Breast epithelium (tissue), 3 donors: ENCODE results near the gene KRTAP5-7.

Source experiments
- POLR2A ChIP-seq: fragments of 450-650 bp; IDR thresholded peaks from one replicate; pipeline ENCODE4 v1.6.1; 2016; ENCODE audit warnings: antibody characterized with exemption, mild to moderate bottlenecking, moderate library complexity
- POLR2AphosphoS5 ChIP-seq, 3 donors: sonication (generic); formaldehyde crosslinking; IDR thresholded peaks; one replicate each; pipeline ENCODE4 v1.6.1; 2017; ENCODE audit warnings: antibody characterized with exemption in 3 of 3
- TF ChIP-seq, protein P1 (sequence below), 3 donors: fragments of 450-650 bp; IDR thresholded peaks; one replicate each; pipeline ENCODE4 v1.5.1; 2016 to 2017; ENCODE audit warnings: antibody characterized with exemption in 3 of 3, mild to moderate bottlenecking in 3 of 3, moderate library complexity in 3 of 3

DNA sequence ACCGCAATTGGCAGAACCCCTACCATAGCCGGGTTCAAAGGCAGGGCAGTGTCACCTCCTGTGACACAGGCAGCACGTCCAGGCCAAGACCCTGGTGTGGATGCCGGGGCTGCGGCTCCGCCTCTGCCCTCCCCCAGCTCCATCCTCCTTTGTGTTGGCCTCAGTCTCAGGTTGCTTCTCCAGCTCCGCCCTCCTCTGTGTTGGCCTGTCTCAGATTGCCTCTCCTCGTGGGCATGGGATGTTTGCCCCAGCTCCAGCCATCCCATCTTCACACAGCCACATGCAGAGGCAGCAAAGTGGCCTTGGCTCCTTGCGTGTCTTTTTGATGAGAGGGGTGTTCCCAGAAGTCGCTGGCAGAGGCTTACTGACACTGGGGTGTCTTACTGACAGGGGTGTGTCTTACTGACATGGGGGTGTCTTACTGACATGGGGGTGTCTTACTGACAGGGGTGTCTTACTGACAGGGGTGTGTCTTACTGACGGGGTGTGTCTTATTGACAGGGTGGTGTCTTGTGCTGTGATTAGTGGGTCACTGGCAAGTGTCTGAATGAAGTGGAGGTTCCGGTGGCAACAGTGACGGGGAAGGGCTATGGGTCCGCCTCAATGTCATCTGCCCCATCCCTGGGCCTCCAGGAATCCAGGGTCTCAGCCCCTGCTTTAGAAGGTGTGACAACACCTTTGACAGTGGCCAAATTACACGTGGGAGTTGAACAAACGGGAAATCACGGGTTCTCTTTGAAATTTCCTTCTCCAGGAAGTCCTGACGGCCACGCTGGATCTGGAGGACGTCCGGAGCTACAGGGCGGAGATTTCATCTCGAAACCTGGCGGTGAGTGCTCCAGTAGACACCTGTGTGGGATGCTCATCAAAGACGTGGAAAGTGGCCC is 49.2 kb upstream of the KRTAP5-7 start:
- TF ChIP-seq, protein P1, sequence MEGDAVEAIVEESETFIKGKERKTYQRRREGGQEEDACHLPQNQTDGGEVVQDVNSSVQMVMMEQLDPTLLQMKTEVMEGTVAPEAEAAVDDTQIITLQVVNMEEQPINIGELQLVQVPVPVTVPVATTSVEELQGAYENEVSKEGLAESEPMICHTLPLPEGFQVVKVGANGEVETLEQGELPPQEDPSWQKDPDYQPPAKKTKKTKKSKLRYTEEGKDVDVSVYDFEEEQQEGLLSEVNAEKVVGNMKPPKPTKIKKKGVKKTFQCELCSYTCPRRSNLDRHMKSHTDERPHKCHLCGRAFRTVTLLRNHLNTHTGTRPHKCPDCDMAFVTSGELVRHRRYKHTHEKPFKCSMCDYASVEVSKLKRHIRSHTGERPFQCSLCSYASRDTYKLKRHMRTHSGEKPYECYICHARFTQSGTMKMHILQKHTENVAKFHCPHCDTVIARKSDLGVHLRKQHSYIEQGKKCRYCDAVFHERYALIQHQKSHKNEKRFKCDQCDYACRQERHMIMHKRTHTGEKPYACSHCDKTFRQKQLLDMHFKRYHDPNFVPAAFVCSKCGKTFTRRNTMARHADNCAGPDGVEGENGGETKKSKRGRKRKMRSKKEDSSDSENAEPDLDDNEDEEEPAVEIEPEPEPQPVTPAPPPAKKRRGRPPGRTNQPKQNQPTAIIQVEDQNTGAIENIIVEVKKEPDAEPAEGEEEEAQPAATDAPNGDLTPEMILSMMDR (IDR thresholded peaks at IDR 0.05): no peak
- TF ChIP-seq POLR2AphosphoS5 (IDR thresholded peaks at IDR 0.05) (no peak), POLR2A (no peak)
